ENCODE results near the gene PGAM5.

Gene PGAM5

DNA sequence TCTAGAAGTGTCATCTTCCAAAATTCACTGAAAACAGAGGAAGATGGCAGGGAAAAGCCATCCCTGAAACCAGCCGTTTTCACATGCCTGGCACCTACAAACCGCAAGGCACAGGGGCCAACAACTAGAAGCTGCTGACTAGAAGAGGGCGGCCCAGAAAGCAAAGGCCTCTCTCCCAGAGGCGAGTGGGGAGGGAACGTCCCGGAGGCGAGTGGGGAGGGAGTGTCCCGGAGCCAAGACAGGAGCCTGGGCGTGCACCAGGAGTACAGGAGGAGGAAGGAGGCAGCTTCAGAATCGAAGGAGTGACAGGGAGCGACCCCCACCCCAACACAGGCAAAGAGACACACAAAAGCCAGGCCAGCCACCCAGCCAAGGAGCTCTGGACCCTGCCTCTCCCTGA lies 30.0 kb downstream of the PGAM5 start:
- Mint-ChIP-seq H3K27ac (no peak overlapping the region), H3K9me3 (no peaks in the 10 kb centered on the region), H3K36me3 (ENCODE audit: low read depth) (peaks cover 88% of the 10 kb centered on the region), H3K4me1 (no peaks in the 10 kb centered on the region), H3K4me3 (no peak overlapping the region), H3K27me3 (ENCODE audit: low read depth) (no peaks in the 10 kb centered on the region)
- TF ChIP-seq, protein P1, sequence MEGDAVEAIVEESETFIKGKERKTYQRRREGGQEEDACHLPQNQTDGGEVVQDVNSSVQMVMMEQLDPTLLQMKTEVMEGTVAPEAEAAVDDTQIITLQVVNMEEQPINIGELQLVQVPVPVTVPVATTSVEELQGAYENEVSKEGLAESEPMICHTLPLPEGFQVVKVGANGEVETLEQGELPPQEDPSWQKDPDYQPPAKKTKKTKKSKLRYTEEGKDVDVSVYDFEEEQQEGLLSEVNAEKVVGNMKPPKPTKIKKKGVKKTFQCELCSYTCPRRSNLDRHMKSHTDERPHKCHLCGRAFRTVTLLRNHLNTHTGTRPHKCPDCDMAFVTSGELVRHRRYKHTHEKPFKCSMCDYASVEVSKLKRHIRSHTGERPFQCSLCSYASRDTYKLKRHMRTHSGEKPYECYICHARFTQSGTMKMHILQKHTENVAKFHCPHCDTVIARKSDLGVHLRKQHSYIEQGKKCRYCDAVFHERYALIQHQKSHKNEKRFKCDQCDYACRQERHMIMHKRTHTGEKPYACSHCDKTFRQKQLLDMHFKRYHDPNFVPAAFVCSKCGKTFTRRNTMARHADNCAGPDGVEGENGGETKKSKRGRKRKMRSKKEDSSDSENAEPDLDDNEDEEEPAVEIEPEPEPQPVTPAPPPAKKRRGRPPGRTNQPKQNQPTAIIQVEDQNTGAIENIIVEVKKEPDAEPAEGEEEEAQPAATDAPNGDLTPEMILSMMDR (IDR thresholded peaks at IDR 0.05; ENCODE audit: unreplicated experiment in 3 of 3) = no peak

- Mint-ChIP-seq H3K27ac (no peak overlapping the region), H3K27me3 (ENCODE audit: low read depth) (no peaks in the 10 kb centered on the region), H3K36me3 (ENCODE audit: low read depth) (peaks cover 90% of the 10 kb centered on the region), H3K4me3 (no peak overlapping the region), H3K4me1 (no peaks in the 10 kb centered on the region), H3K9me3 (no peaks in the 10 kb centered on the region)
- TF ChIP-seq, protein P1 (IDR thresholded peaks at IDR 0.05; ENCODE audit: unreplicated experiment in 3 of 3) = no peak
These were observed 31.0 kb downstream of the PGAM5 start for GRCh38 chr12:132741620-132742019.

DNA sequence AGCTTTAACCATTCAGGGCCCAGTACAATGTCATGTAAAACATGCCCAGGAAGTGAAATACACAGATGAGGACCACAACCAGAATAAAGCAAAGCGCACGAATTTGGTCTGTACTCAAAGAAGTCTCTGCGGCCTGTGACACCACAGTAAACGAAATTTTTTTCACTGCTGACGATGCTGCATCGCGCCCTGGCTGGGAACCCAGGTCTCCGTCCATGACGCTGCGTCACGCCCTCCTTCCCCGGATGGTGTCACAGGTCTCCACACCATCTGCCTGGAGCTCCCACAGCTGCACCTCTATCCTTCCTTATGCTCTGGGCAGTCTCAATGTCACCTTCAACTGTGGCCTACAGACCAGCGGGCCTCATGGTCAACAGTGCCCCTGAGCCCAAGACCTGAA lies 33.2 kb downstream of the PGAM5 start:
- H3K4me1 Mint-ChIP-seq = no peaks in the 10 kb centered on the region
- H3K27ac Mint-ChIP-seq = no peak overlapping the region
- TF ChIP-seq, protein P1 (IDR thresholded peaks at IDR 0.05; ENCODE audit: unreplicated experiment in 3 of 3) = no peak
- H3K27me3 Mint-ChIP-seq (ENCODE audit: low read depth) = no peaks in the 10 kb centered on the region
- H3K4me3 Mint-ChIP-seq = no peak overlapping the region
- peaks cover 96% of the 10 kb centered on the region for H3K36me3 Mint-ChIP-seq (ENCODE audit: low read depth)
- no peaks in the 10 kb centered on the region for H3K9me3 Mint-ChIP-seq

DNA sequence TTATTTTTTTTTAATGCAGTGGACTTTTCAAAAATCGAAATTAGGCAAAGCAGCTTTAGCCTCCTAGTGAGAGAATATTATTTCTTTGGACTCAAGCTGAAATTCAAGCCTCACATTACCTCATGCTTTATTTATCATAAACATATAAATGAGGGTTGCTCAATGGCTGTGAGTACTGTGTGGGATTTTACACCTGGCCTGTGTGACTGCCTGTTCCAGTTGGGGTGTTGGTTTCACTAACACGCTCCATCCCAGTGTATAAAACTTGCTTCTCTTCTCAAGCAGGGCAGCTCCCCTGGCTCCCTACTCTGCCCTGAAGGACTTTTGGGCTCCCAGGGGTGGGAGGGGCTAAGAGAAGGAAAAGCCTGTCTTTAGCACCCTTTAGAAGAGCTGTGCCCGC lies 36.0 kb downstream of the PGAM5 start:
- Mint-ChIP-seq H3K27ac (no peak overlapping the region), H3K27me3 (ENCODE audit: low read depth) (no peaks in the 10 kb centered on the region), H3K4me1 (no peaks in the 10 kb centered on the region), H3K36me3 (ENCODE audit: low read depth) (peaks cover 82% of the 10 kb centered on the region), H3K9me3 (no peaks in the 10 kb centered on the region), H3K4me3 (no peak overlapping the region)
- TF ChIP-seq, protein P1 (IDR thresholded peaks at IDR 0.05; ENCODE audit: unreplicated experiment in 3 of 3) = no peak

GRCh38 chr12:132747395-132747794 lies 36.8 kb downstream of the PGAM5 start:
- H3K27ac Mint-ChIP-seq = no peak overlapping the region

DNA sequence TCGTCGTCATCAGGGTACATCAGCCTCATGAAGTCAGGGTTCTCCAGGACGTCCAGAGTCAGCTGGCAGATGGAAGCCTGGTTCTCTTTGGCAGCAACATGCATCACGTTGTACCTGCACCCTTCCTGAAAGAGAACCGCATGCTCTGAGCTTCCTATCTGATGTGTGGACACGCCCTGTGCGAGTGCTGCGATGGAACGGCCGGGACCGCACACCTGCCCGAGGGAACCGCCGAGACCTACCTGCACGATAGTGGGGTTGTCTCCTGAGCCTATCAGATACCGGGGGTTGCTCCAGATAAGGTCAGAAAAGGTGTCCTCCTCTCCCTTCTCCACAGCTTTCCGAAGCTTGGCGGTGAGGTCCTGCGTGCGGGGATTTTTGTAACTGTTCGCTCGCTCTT lies 37.3 kb downstream of the PGAM5 start:
- no peaks in the 10 kb centered on the region for H3K9me3 Mint-ChIP-seq
- H3K4me1 Mint-ChIP-seq = no peaks in the 10 kb centered on the region
- H3K4me3 Mint-ChIP-seq = no peak overlapping the region
- TF ChIP-seq, protein P1 (IDR thresholded peaks at IDR 0.05; ENCODE audit: unreplicated experiment in 3 of 3) = no peak
- H3K27ac Mint-ChIP-seq = no peak overlapping the region
- H3K36me3 Mint-ChIP-seq (ENCODE audit: low read depth) = peaks cover 81% of the 10 kb centered on the region
- no peaks in the 10 kb centered on the region for H3K27me3 Mint-ChIP-seq (ENCODE audit: low read depth)

More at GRCh38 chr12:132747395-132747794, 36.8 kb downstream of the PGAM5 start:
- no peaks in the 10 kb centered on the region for H3K4me1 Mint-ChIP-seq
- TF ChIP-seq, protein P1 (IDR thresholded peaks at IDR 0.05; ENCODE audit: unreplicated experiment in 3 of 3) = no peak
- peaks cover 81% of the 10 kb centered on the region for H3K36me3 Mint-ChIP-seq (ENCODE audit: low read depth)
- no peaks in the 10 kb centered on the region for H3K9me3 Mint-ChIP-seq
- no peak overlapping the region for H3K4me3 Mint-ChIP-seq
- no peaks in the 10 kb centered on the region for H3K27me3 Mint-ChIP-seq (ENCODE audit: low read depth)
